ENCODE data around the gene RBMXL3. TPM values are rescaled to one million over a fixed set of nuclear protein-coding genes. Genes with fewer than 3 reads are reported as not detected.
A peak's percentile ranks its signal among the peaks of the same experiment; 100 is the strongest.

RBMXL3 gene
- total RNA-seq, 1 experiment from 2014 or later, result not detected

- Mint-ChIP-seq H3K4me1 (peaks cover 17% of the 10 kb centered on the region), H3K9me3 (no peaks in the 10 kb centered on the region), H3K36me3 (no peaks in the 10 kb centered on the region), H3K27ac (no peak overlapping the region), H3K4me3 (no peak overlapping the region; the same call in 1 of the 2 replicates), H3K27me3 (ENCODE audit: low read depth) (peaks cover 31% of the 10 kb centered on the region)
- CTCF ChIA-PET, result interaction anchor here (1.5 kb wide), 1 partner anchor 160 kb away, joined by 3 read pairs; no protein-coding TSS in a partner anchor
- TF ChIP-seq, protein P1, sequence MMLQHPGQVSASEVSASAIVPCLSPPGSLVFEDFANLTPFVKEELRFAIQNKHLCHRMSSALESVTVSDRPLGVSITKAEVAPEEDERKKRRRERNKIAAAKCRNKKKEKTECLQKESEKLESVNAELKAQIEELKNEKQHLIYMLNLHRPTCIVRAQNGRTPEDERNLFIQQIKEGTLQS (CRISPR knock-in tag; conservative IDR thresholded peaks at IDR 0.05), result no peak
- TF ChIP-seq ETV6 (CRISPR knock-in tag; IDR thresholded peaks at IDR 0.05), result no peak
- TF ChIP-seq CDX4 (CRISPR knock-in tag; IDR thresholded peaks at IDR 0.05; ENCODE audit: borderline replicate concordance), result no peak
- TF ChIP-seq TEAD1 (CRISPR knock-in tag; IDR thresholded peaks at IDR 0.05), result no peak
- TF ChIP-seq SMAD4 (CRISPR knock-in tag; IDR thresholded peaks at IDR 0.05), result no peak
- TF ChIP-seq FOXJ3 (CRISPR knock-in tag; IDR thresholded peaks at IDR 0.05; ENCODE audit: borderline replicate concordance), result no peak
- POLR2A ChIA-PET, result no interaction called here
- no peak for DNase-seq (ENCODE audit: low spot score)
- peak; percentile 87 for ATAC-seq
Measured at GRCh38 chrX:115178473-115178872, 10.7 kb upstream of the RBMXL3 start.

- Mint-ChIP-seq H3K9me3 (no peaks in the 10 kb centered on the region), H3K36me3 (no peaks in the 10 kb centered on the region), H3K4me3 (no peak overlapping the region), H3K27ac (no peak overlapping the region), H3K4me1 (peaks cover 5% of the 10 kb centered on the region), H3K27me3 (ENCODE audit: low read depth) (no peaks in the 10 kb centered on the region; the same call in 1 of the 2 replicates)
- ChIA-PET POLR2A (no interaction called here), CTCF (no interaction called here)
- TF ChIP-seq FOXJ3 (CRISPR knock-in tag; IDR thresholded peaks at IDR 0.05; ENCODE audit: borderline replicate concordance), result no peak
- no peak for DNase-seq (ENCODE audit: low spot score)
- ATAC-seq, result no peak
Measured at GRCh38 chrX:115183980-115184379, 5.2 kb upstream of the RBMXL3 start.

GRCh38 chrX:115189646-115190635 lies 731 bp downstream of the RBMXL3 start:
- Mint-ChIP-seq H3K9me3 (no peaks in the 10 kb centered on the region), H3K36me3 (no peaks in the 10 kb centered on the region), H3K27me3 (ENCODE audit: low read depth) (no peaks in the 10 kb centered on the region), H3K4me1 (no peaks in the 10 kb centered on the region), H3K27ac (no peak overlapping the region), H3K4me3 (no peak overlapping the region)
- POLR2A ChIA-PET, result no interaction called here
- ATAC-seq (no peak), DNase-seq (ENCODE audit: low spot score) (no peak)
- CTCF ChIA-PET, result no interaction called here
- TF ChIP-seq, protein P2, sequence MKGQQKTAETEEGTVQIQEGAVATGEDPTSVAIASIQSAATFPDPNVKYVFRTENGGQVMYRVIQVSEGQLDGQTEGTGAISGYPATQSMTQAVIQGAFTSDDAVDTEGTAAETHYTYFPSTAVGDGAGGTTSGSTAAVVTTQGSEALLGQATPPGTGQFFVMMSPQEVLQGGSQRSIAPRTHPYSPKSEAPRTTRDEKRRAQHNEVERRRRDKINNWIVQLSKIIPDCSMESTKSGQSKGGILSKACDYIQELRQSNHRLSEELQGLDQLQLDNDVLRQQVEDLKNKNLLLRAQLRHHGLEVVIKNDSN (CRISPR knock-in tag; IDR thresholded peaks at IDR 0.05), result no peak
- no peak for TF ChIP-seq GTF2I (CRISPR knock-in tag; conservative IDR thresholded peaks at IDR 0.05)
- TF ChIP-seq, protein P3, sequence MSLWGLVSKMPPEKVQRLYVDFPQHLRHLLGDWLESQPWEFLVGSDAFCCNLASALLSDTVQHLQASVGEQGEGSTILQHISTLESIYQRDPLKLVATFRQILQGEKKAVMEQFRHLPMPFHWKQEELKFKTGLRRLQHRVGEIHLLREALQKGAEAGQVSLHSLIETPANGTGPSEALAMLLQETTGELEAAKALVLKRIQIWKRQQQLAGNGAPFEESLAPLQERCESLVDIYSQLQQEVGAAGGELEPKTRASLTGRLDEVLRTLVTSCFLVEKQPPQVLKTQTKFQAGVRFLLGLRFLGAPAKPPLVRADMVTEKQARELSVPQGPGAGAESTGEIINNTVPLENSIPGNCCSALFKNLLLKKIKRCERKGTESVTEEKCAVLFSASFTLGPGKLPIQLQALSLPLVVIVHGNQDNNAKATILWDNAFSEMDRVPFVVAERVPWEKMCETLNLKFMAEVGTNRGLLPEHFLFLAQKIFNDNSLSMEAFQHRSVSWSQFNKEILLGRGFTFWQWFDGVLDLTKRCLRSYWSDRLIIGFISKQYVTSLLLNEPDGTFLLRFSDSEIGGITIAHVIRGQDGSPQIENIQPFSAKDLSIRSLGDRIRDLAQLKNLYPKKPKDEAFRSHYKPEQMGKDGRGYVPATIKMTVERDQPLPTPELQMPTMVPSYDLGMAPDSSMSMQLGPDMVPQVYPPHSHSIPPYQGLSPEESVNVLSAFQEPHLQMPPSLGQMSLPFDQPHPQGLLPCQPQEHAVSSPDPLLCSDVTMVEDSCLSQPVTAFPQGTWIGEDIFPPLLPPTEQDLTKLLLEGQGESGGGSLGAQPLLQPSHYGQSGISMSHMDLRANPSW (CRISPR knock-in tag; conservative IDR thresholded peaks at IDR 0.05; ENCODE audit: low read depth), result no peak
- no peak for TF ChIP-seq E2F4 (CRISPR knock-in tag; IDR thresholded peaks at IDR 0.05; ENCODE audit: borderline replicate concordance, low read depth)
- no peak for TF ChIP-seq ESRRA (CRISPR knock-in tag; IDR thresholded peaks at IDR 0.05; ENCODE audit: borderline replicate concordance)
- no peak for TF ChIP-seq MLX (CRISPR knock-in tag; IDR thresholded peaks at IDR 0.05)

Measured in WTC11 (cell line).